C4-2B (cell line): ENCODE results near the gene TXNRD1.

Experiments
- ZFX ChIP-seq: fragments of 450-650 bp; IDR thresholded peaks from 2 replicates; pipeline ENCODE4 v1.6.1; 2017
- TF ChIP-seq, protein P1 (sequence below): fragments of 450-650 bp; conservative IDR thresholded peaks from 2 replicates; pipeline ENCODE4 v1.5.1; 2017; ENCODE audit warnings: mild to moderate bottlenecking

DNA sequence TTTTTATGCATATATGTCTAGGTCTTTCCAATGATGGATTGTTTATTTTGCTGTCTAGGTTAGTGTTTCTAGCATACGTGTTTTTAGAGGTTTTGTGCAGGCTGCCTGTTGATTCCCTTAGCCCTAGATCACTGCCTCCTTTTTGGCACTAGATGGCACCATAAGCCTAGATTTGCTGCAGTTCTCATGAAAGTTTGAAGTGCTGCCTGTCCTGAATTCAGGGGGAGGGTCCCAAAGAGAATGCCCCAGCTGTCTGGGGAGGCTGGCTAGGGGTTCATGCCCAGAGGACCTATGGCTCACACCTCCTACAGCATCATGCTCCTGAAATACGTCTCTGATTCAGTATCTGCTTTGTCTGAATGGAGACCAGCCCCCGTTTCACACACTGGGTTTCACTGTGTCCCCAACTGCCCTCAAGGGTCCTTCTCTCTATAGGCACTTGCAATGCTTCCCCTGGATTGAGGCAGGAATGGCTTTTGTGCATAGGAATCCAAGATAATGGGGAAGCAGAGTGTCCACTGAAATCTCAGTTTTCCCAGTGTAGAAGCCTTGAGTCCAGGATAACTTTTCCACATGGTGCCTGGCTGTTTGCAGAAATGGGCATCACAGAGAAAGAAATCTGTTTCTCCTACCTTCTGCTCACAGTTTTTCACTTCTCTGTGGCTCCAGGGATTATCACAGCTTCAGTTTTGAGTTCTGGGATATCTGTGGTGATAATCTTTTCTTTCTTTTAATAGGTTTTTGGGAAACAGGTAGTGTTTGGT, 14.2 kb upstream of the TXNRD1 start:
- TF ChIP-seq, protein P1, sequence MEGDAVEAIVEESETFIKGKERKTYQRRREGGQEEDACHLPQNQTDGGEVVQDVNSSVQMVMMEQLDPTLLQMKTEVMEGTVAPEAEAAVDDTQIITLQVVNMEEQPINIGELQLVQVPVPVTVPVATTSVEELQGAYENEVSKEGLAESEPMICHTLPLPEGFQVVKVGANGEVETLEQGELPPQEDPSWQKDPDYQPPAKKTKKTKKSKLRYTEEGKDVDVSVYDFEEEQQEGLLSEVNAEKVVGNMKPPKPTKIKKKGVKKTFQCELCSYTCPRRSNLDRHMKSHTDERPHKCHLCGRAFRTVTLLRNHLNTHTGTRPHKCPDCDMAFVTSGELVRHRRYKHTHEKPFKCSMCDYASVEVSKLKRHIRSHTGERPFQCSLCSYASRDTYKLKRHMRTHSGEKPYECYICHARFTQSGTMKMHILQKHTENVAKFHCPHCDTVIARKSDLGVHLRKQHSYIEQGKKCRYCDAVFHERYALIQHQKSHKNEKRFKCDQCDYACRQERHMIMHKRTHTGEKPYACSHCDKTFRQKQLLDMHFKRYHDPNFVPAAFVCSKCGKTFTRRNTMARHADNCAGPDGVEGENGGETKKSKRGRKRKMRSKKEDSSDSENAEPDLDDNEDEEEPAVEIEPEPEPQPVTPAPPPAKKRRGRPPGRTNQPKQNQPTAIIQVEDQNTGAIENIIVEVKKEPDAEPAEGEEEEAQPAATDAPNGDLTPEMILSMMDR, result peak; percentile 84
- TF ChIP-seq ZFX, result no peak
